Upper lobe of left lung (tissue), 6 donors: Measurements from ENCODE around the gene MEGF10. TPM values are rescaled to one million over a fixed set of nuclear protein-coding genes. Genes with fewer than 3 reads are reported as not detected.
A peak's percentile ranks its signal among the peaks of the same experiment; 100 is the strongest.

ENCODE experiments used
- ATAC-seq, 2 donors: fragments of 200-7000 bp; cut with Tn5 transposase; one replicate each; pipeline ENCODE4 v1.9.1; 2022; ENCODE audit warnings: mild to moderate bottlenecking in 2 of 2, moderate library complexity in 2 of 2; ENCODE audit not compliant: low FRiP score in 2 of 2
- DNase-seq, 2 donors: peaks; one replicate each; pipeline ENCODE4 v3.0.0-alpha.2; 2019 to 2020
- H3K27ac ChIP-seq, 4 donors: fragments of 200-600 bp; sonication (generic); one replicate each; pipeline ENCODE4 v1.5.1; 2016 to 2019
- H3K27me3 ChIP-seq, 4 donors: fragments of 200-600 bp; sonication (generic); one replicate each; pipeline ENCODE4 v1.5.1; 2017 to 2019
- H3K36me3 ChIP-seq, 4 donors: fragments of 200-600 bp; sonication (generic); one replicate each; pipeline ENCODE4 v1.5.1; 2016 to 2019
- H3K4me1 ChIP-seq, 4 donors: fragments of 200-600 bp; sonication (generic); one replicate each; pipeline ENCODE4 v1.5.1; 2018 to 2019
- H3K4me3 ChIP-seq, 4 donors: fragments of 200-600 bp; sonication (generic); one replicate each; pipeline ENCODE4 v1.5.1; 2017 to 2019; ENCODE audit warnings: mild to moderate bottlenecking in 2 of 4, moderate library complexity in 1 of 4
- H3K9me3 ChIP-seq, 4 donors: fragments of 200-600 bp; sonication (generic); one replicate each; pipeline ENCODE4 v1.5.1; 2018 to 2019
- EP300 ChIP-seq, 4 donors: sonication (generic); formaldehyde crosslinking; IDR thresholded peaks; one replicate each; pipeline ENCODE4 v1.5.1; 2017; ENCODE audit warnings: antibody characterized with exemption in 4 of 4, control low read depth in 2 of 4
- POLR2A ChIP-seq, 4 donors: fragments of 450-650 bp; IDR thresholded peaks; one replicate each; pipeline ENCODE4 v1.5.1; 2016 to 2017; ENCODE audit warnings: antibody characterized with exemption in 4 of 4, mild to moderate bottlenecking in 2 of 4
- POLR2AphosphoS5 ChIP-seq, 2 donors: sonication (generic); formaldehyde crosslinking; IDR thresholded peaks; one replicate each; pipeline ENCODE4 v1.5.1; 2017; ENCODE audit warnings: antibody characterized with exemption in 2 of 2
- WGBS, 2 donors: methylation state at CpG; one replicate each; pipeline ENCODE4 v1.1.5; 2017 to 2018; 5-methylcytosine and 5-hydroxymethylcytosine counted together
- total RNA-seq, 6 donors: library from RNA; depleted of rRNA in 4 of 6; stranded (reverse); fragments of >200 nt in 4 of 6; gene quantifications; one replicate each; pipeline versions ENCODE4 v1.1.0 to v1.2.1, GENCODE V29; 2016 to 2021
- TF ChIP-seq, protein P1 (sequence below), 6 experiments: fragments of 450-650 bp in 4 of 6; fragments of 200-600 bp in 2 of 6; sonication (generic) in 2 of 6; IDR thresholded peaks; one replicate each; pipeline ENCODE4 v1.5.1; 2016 to 2019; ENCODE audit warnings: antibody characterized with exemption in 6 of 6
- donor health status: DM: no; HTN: no; CAD: no; lungs with moderate emphysema.
- donor health status: DM: no; HTN: yes; CAD: no; lungs with severe emphysema.

The MEGF10 gene
- total RNA-seq, 6 donors from 2014 or later, result under 0.01 to 3.3 (median 0.17) TPM; not detected in 3

- H3K4me1 ChIP-seq, result no peaks in the 10 kb centered on the region
- H3K4me3 ChIP-seq, result no peak overlapping the region
- no peaks in the 10 kb centered on the region for H3K27me3 ChIP-seq
- no peaks in the 10 kb centered on the region for H3K9me3 ChIP-seq
- ATAC-seq, result no peak
- TF ChIP-seq EP300 (IDR thresholded peaks at IDR 0.05) (no peak), POLR2A (IDR thresholded peaks at IDR 0.05) (no peak), POLR2AphosphoS5 (IDR thresholded peaks at IDR 0.05) (no peak)
- TF ChIP-seq, protein P1, sequence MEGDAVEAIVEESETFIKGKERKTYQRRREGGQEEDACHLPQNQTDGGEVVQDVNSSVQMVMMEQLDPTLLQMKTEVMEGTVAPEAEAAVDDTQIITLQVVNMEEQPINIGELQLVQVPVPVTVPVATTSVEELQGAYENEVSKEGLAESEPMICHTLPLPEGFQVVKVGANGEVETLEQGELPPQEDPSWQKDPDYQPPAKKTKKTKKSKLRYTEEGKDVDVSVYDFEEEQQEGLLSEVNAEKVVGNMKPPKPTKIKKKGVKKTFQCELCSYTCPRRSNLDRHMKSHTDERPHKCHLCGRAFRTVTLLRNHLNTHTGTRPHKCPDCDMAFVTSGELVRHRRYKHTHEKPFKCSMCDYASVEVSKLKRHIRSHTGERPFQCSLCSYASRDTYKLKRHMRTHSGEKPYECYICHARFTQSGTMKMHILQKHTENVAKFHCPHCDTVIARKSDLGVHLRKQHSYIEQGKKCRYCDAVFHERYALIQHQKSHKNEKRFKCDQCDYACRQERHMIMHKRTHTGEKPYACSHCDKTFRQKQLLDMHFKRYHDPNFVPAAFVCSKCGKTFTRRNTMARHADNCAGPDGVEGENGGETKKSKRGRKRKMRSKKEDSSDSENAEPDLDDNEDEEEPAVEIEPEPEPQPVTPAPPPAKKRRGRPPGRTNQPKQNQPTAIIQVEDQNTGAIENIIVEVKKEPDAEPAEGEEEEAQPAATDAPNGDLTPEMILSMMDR (IDR thresholded peaks at IDR 0.05), result no peak
- no peak overlapping the region for H3K27ac ChIP-seq
- no peaks in the 10 kb centered on the region for H3K36me3 ChIP-seq
- no peak for DNase-seq
- 73 to 78% methylated on average over 2 of the region's 2 CpGs for WGBS, 2 donors
These were observed 126.9 kb downstream of the MEGF10 start for GRCh38 chr5:127417528-127417927.

DNA sequence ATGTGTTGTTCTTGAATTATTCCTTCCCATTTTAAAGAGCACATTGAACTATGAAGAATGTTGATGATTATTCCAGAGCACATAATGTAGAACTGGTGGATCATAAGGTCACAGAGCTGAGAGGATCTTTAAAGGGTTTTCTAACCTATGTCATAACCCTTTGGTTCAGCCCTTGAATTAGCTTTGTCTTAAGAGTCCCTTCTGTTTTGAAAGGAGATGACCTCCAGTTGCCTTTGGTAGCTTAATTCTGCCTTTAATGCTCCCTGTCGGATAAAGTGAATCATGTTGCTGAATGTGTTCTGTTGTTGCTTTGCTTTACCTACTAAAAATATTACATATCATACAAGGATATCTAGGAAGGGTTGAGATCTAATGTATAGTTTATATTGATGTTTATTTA, 127.8 kb downstream of the MEGF10 start:
- no peaks in the 10 kb centered on the region for H3K36me3 ChIP-seq
- DNase-seq, result no peak
- H3K4me3 ChIP-seq, result no peak overlapping the region
- TF ChIP-seq POLR2AphosphoS5 (IDR thresholded peaks at IDR 0.05) (no peak), EP300 (IDR thresholded peaks at IDR 0.05) (no peak), POLR2A (IDR thresholded peaks at IDR 0.05) (no peak)
- TF ChIP-seq, protein P1 (IDR thresholded peaks at IDR 0.05), result no peak
- H3K27me3 ChIP-seq, result no peaks in the 10 kb centered on the region
- H3K9me3 ChIP-seq, result no peaks in the 10 kb centered on the region
- no peak for ATAC-seq
- no peak overlapping the region for H3K27ac ChIP-seq
- no peaks in the 10 kb centered on the region for H3K4me1 ChIP-seq
- WGBS, 2 donors, result 91 to 95% methylated on average over 1 of the region's 1 CpG

- ATAC-seq (no peak), DNase-seq (no peak)
- Histone ChIP-seq H3K4me3 (no peak overlapping the region), H3K4me1 (no peaks in the 10 kb centered on the region), H3K36me3 (no peaks in the 10 kb centered on the region), H3K9me3 (no peaks in the 10 kb centered on the region), H3K27me3 (no peaks in the 10 kb centered on the region), H3K27ac (no peak overlapping the region)
- 67 to 76% methylated on average over 7 of the region's 7 CpGs for WGBS, 2 donors
- TF ChIP-seq, protein P1 (IDR thresholded peaks at IDR 0.05), result no peak
- TF ChIP-seq POLR2A (IDR thresholded peaks at IDR 0.05) (no peak), POLR2AphosphoS5 (IDR thresholded peaks at IDR 0.05) (no peak)
These were observed 128.5 kb downstream of the MEGF10 start for GRCh38 chr5:127418974-127419682.

GRCh38 chr5:127419683-127420257, 129.2 kb downstream of the MEGF10 start:
- 87 to 90% methylated on average over 13 to 18 of the region's 18 CpGs for WGBS, 2 donors
- Histone ChIP-seq H3K4me3 (no peak overlapping the region), H3K4me1 (no peaks in the 10 kb centered on the region), H3K36me3 (no peaks in the 10 kb centered on the region), H3K9me3 (no peaks in the 10 kb centered on the region), H3K27ac (no peak overlapping the region), H3K27me3 (no peaks in the 10 kb centered on the region)
- TF ChIP-seq, protein P1 (IDR thresholded peaks at IDR 0.05), result no peak
- no peak for TF ChIP-seq EP300 (IDR thresholded peaks at IDR 0.05)
- no peak for TF ChIP-seq POLR2A (IDR thresholded peaks at IDR 0.05)
- TF ChIP-seq POLR2AphosphoS5 (IDR thresholded peaks at IDR 0.05), result no peak
- DNase-seq (peak in 1 of 2 donors; percentile 19), ATAC-seq (no peak)

- H3K27me3 ChIP-seq, result no peaks in the 10 kb centered on the region
- 63 to 67% methylated on average over 3 of the region's 3 CpGs for WGBS, 2 donors
- H3K36me3 ChIP-seq, result no peaks in the 10 kb centered on the region
- DNase-seq (no peak), ATAC-seq (no peak)
- H3K4me3 ChIP-seq, result no peak overlapping the region
- no peak for TF ChIP-seq EP300 (IDR thresholded peaks at IDR 0.05)
- no peak for TF ChIP-seq POLR2A (IDR thresholded peaks at IDR 0.05)
- TF ChIP-seq POLR2AphosphoS5 (IDR thresholded peaks at IDR 0.05), result no peak
- TF ChIP-seq, protein P1 (IDR thresholded peaks at IDR 0.05), result no peak
- H3K9me3 ChIP-seq, result no peaks in the 10 kb centered on the region
- no peaks in the 10 kb centered on the region for H3K4me1 ChIP-seq
- H3K27ac ChIP-seq, result no peak overlapping the region
These were observed 130.2 kb downstream of the MEGF10 start for GRCh38 chr5:127420758-127421157.
